G401 (cell line): ENCODE results near the gene REPS2. TPM values are rescaled to one million over a fixed set of nuclear protein-coding genes. Genes with fewer than 3 reads are reported as not detected.

Source experiments
- DNase-seq: peaks from one replicate; pipeline ENCODE4 v3.0.0-alpha.2; 2015; ENCODE audit warnings: low spot score
- in situ Hi-C: cut with HindIII; loops from 2 replicates; pipeline ENCODE4 v1.10.0; 2016; ENCODE audit warnings: low sequenced_read_pairs, mixed read lengths
- total RNA-seq: library from RNA; depleted of rRNA; stranded (reverse); fragments of >200 nt; shearing (Covaris generic); gene quantifications from 2 replicates; pipeline ENCODE4 v1.2.3, GENCODE V29; 2014

The REPS2 gene
- total RNA-seq, 1 experiment from 2014 or later = not detected

DNA sequence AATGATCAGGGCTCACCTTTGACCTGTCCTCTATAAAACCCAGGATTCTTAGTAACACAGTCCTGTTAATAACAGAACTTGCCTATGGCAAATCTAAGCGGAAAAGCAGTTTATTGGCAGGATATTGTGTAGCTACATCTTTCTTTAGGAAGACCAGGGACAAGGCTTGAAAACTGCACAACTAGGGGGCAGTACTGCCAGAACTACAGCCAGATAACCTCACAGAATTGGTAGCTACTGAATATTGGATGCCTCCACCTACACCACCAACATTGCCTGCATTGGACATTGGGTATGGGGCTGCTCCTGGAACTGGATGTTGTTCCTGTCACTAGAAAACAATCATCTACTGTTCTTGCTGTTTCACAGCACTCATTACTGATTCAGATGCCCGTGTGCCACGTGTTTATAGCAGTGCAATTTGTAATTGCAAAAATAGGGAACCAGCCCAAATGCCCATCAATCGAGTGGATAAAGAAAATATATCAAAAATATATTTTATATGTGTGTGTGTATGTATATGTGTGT lies 47.4 kb downstream of the REPS2 start:
- in situ Hi-C loops = no loop called here
- DNase-seq = no peak

DNA sequence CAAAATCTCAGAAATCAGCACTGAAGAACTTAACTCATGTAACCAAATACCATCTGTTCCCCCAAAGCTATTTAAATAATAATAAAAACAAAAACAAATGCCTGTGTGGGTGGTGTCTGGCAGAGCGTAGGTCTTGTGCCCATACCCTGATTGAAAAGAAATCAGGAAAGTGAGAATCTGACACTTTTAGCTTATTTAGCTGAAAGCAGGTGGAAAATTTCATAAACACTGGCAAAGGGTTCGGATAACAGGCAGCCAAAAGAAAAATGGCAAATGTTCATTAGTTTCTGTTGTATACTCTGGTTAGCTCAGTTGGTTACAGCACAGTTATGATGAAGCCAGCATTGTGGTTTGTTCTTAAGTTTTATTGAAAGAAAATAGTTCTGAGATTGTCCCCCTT lies 48.3 kb downstream of the REPS2 start:
- in situ Hi-C loops = no loop called here
- no peak for DNase-seq

- in situ Hi-C loops = no loop called here
- peak; percentile 35 for DNase-seq
Observed at GRCh38 chrX:16997313-16997712, 50.9 kb downstream of the REPS2 start.

DNA sequence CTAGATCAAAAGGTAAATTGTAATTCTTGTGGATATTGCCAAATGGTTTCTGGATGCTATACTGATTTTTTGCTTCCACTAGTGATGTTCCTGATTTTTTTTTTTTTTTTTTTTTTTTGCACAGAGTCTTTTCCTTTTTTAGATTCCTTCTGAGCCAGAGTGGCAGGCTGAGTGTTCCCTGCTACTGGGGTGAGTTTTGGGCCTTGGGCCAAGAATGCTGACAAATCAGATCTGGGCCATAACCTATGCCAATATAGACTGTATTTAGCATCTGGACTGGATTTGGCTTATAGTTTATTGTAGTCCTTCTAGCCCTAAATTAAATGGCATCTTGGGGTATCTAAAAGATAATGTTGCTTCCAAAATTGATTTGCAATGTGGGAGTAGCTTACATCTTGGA lies 52.8 kb downstream of the REPS2 start:
- peak; percentile 63 for DNase-seq
- in situ Hi-C loops = no loop called here

GRCh38 chrX:17000751-17001150 lies 54.3 kb downstream of the REPS2 start:
- in situ Hi-C loops = no loop called here
- DNase-seq = no peak

GRCh38 chrX:17005712-17006368 lies 59.4 kb downstream of the REPS2 start:
- in situ Hi-C loops = no loop called here

DNA sequence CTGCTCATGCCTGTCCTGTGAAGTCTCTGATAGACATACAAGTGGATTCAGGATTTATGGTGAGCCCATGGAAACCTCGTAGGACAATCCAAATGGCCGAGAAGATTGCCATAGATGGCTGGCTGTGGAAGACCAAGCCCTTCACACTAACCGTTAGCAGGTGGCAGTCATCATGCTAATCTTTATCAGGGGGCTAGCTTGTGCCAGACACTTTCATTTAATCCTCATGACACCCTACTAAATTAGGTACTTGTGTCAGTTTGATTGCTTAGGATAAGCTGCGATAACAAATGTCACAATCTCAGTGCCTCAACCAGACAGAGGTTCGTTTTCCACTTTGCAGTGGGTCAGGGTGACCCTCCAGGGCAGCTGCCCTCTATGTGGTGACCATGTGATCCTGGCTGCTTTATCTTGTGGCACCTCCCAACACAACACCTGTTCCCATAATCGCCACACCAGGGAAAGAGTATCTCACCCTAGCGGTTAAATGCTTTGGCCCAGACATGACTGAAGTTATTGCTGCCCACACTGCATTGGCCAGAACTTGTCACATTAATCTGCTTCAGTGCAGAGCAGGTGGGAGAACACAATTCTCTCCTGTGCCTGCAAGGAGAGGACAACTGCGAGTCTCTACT lies 60.8 kb downstream of the REPS2 start:
- in situ Hi-C loops = no loop called here
- peak; percentile 52 for DNase-seq

More at GRCh38 chrX:17005712-17006368, 59.4 kb downstream of the REPS2 start:
- no peak for DNase-seq

DNA sequence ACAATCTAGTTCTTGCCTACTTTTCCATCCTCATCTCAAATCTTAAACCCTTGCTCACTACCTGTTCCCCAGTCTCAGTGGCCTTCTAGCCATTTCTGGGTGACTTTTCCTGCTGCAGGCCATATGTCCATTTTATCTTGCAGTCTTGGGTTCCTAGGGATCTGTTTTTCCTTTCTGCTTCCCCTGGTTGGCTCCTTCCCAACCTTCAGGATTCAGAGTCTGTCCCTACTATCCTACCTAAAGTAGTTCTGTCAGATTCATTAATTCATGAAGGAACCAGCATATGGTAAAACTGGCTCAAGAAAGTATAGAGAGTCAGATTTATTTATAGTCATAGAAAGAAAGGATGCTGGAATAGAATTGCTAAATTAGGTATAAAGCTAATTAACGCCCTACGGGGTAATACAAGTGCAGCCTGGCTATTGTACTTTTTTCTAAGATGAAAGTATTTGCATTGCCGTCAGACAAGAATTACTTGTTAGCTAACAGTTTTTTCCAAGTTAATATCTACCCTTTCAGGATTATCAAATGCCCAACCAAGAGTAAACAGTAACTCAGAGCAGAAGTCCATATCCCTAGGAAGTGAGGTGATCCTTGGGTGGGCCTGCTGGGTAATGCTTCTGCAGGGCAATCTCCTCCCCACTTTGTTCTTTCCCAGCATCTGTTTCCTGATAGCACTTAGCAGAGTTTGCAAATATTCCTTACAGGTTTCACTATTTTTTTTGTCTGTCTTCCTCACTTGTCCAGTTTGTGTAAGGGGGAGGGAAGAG lies 63.6 kb downstream of the REPS2 start:
- in situ Hi-C loops = no loop called here
- DNase-seq = peak; percentile 74

GRCh38 chrX:17012465-17012864 lies 66.0 kb downstream of the REPS2 start:
- in situ Hi-C loops = no loop called here
- no peak for DNase-seq

GRCh38 chrX:17014216-17014615 lies 67.8 kb downstream of the REPS2 start:
- DNase-seq = no peak
- in situ Hi-C loops = no loop called here

GRCh38 chrX:17017134-17017533 lies 70.7 kb downstream of the REPS2 start:
- in situ Hi-C loops = no loop called here
- DNase-seq = no peak

DNA sequence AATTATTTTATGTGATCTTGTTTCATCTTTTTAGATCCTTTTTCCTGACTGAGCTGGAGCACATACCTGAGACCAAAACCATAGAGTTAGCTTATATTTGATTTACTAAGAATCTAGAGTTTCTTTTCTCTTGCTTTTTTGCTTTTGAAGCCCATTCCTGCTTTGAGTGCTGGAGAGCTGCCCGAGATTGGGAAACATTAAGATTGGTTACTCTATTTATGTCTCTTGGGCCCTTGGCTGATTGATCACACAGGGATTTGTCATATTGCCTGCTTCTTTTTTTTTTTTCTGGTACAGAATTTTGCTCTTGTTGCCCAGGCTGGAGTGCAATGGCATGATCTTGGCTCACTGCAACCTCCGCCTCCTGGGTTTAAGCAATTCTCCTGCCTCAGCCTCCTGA lies 73.9 kb downstream of the REPS2 start:
- DNase-seq = no peak
- in situ Hi-C loops = no loop called here

DNA sequence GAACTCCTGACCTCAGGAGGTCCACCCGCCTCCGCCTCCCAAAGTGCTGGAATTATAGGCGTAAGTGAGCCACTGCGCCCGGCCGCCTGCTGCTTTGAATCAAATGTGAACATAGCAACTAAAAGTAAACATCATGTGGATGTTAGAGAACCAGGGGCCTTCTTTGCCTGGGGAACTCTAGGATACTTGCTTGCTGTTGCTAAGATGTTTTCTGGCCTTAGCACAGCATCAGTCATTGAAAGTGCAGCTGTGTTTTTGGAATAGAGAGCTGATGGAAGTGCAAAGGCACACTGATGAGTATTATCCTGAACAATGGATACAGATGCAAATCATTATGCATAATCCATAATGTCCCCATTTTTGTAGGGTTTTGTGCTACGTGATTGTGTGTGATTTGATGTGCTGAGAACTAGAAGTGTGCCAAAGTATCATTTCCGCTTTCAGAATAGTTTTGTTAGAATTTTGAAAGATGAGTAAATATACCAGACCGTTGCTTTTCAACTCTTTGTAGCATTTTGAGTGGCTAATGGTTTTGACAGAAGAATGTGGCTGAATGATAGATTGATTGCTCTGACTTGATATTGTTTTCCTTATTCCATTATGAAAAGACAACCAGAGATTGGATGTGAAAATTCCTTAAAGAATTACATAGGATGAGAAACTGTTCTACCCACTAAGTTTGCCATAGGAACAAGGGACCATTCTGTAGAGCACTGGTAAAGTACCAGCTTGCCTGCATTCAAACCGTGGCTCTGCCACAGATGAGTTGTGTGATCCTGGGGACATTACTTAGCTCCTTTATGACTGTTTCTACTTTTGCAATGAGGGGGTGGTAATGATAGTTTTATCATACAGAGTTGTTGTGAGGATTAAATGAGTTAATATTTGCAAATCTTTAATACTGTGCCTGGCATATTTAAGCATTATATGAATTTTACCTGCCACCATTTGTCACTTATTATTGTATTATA lies 74.7 kb downstream of the REPS2 start:
- no peak for DNase-seq
- in situ Hi-C loops = no loop called here

DNA sequence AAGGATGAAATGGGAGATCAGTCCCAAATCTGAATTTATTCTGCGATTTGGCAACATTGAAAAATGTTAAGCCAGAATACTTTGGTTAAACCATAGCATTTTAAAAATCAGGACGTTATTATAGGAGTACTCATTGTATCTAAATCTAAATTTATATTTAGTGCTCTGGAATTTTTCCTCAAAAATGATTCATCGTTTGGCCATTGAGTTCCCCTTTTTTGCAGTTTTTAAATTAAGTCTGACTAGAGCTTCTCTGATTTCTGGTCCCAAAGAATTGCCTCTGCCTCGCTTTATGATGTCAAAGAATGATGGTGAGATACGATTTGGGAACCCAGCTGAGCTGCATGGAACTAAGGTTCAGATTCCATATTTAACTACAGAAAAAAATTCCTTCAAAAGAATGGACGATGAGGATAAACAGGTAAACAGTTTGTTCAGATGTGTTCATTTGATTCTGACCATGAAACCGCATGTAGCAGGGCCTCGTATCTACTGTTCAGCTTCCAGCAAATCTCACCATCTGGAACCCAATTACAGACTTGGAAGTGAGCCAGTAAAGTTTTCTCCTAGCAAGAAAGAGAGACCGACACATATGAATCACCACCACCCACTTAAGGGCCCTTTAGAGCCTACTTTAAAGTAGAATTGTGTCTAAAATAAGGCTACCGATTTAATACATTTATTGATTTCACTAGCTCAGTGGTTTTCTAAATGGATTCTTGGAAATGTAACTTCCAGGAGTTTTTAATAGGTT lies 75.6 kb downstream of the REPS2 start:
- DNase-seq = peak; percentile 33
- in situ Hi-C loops = no loop called here

- in situ Hi-C loops = no loop called here
- DNase-seq = no peak
Observed at GRCh38 chrX:17023661-17024060, 77.2 kb downstream of the REPS2 start.

- peak; percentile 63 for DNase-seq
- in situ Hi-C loops = no loop called here
Observed at GRCh38 chrX:17024886-17025285, 78.4 kb downstream of the REPS2 start.

GRCh38 chrX:17025621-17026302 lies 79.3 kb downstream of the REPS2 start:
- peak; percentile 68 for DNase-seq
- in situ Hi-C loops = no loop called here

DNA sequence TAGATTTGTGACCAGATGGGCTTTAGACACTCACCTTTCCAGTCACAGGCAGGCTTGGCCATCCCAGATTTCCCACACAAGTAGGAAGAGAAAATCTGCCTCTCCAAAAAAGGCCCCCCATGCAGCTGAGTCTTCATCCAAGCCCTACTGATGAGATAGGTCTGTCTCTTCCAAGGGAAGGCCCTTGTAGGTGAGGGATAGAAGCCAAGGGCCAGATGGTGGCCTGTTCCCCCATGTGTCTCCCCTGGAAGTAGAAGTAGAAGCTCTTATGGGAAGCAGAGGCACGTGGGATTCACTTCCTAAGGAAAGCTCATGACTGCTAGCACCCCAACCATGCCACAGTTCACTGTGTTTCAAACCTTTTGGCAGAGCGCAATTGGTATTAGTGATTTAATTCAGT lies 81.5 kb downstream of the REPS2 start:
- in situ Hi-C loops = no loop called here

More for the DNA sequence above, 81.5 kb downstream of the REPS2 start:
- peak; percentile 89 for DNase-seq
